Glutamatergic neuron (in vitro differentiated cells): ENCODE results near the gene PIGP. TPM values are rescaled to one million over a fixed set of nuclear protein-coding genes. Genes with fewer than 3 reads are reported as not detected.
"Not testable (repeated sequence)": the region's sequence is repeated elsewhere in the genome, so short reads cannot be mapped to it uniquely, and the experiment has no call there.

Experiments used
- DNase-seq: peaks from one replicate; pipeline ENCODE4 v3.0.0; 2022
- H3K27ac Mint-ChIP-seq: one replicate; pipeline ENCODE4 v1.8.0; 2020; ENCODE audit warnings: mild to moderate bottlenecking, mixed read lengths, inconsistent platforms; ENCODE audit not compliant: unreplicated experiment
- H3K27me3 Mint-ChIP-seq: one replicate; pipeline ENCODE4 v1.8.0; 2020; ENCODE audit warnings: mild to moderate bottlenecking, moderate library complexity, mixed read lengths, inconsistent platforms; ENCODE audit not compliant: unreplicated experiment
- H3K36me3 Mint-ChIP-seq: one replicate; pipeline ENCODE4 v1.8.0; 2020; ENCODE audit warnings: mild to moderate bottlenecking, mixed read lengths, inconsistent platforms; ENCODE audit not compliant: unreplicated experiment
- H3K4me1 Mint-ChIP-seq: one replicate; pipeline ENCODE4 v1.8.0; 2020; ENCODE audit warnings: mild to moderate bottlenecking, low read depth, mixed read lengths, inconsistent platforms; ENCODE audit not compliant: unreplicated experiment
- H3K4me3 Mint-ChIP-seq: one replicate; pipeline ENCODE4 v1.8.0; 2020; ENCODE audit warnings: mild to moderate bottlenecking, mixed read lengths, inconsistent platforms; ENCODE audit not compliant: unreplicated experiment
- H3K9me3 Mint-ChIP-seq: one replicate; pipeline ENCODE4 v1.8.0; 2020; ENCODE audit warnings: mild to moderate bottlenecking, moderate library complexity, mixed read lengths, inconsistent platforms; ENCODE audit not compliant: unreplicated experiment
- CTCF ChIP-seq: fragments of 200-600 bp; sonication (generic); IDR thresholded peaks from one replicate; pipeline ENCODE4 v1.5.0; 2021; ENCODE audit not compliant: partially characterized antibody, unreplicated experiment
- total RNA-seq: library from RNA; stranded (reverse); fragmentation: NEBNext Ultra II Directional; extraction: Animal tissue kit (Norgen Biotek cat#: 25700); gene quantifications from one replicate; pipeline ENCODE4 v1.2.1, GENCODE V29; 2021; ENCODE audit not compliant: unreplicated experiment

Gene PIGP
- total RNA-seq, 1 donor from 2014 or later, result 17.6 TPM

- H3K36me3 Mint-ChIP-seq, result peaks cover 16% of the 10 kb centered on the region
- H3K4me3 Mint-ChIP-seq, result no peak overlapping the region
- DNase-seq, result no peak
- no peak overlapping the region for H3K27ac Mint-ChIP-seq
- H3K4me1 Mint-ChIP-seq, result no peaks in the 10 kb centered on the region
- no peak for TF ChIP-seq CTCF
- peaks cover 5% of the 10 kb centered on the region for H3K9me3 Mint-ChIP-seq
- H3K27me3 Mint-ChIP-seq, result peaks cover 4% of the 10 kb centered on the region
Measured at GRCh38 chr21:37106998-37107397, 34.1 kb upstream of the PIGP start.

- not testable (repeated sequence) for H3K36me3 Mint-ChIP-seq, H3K27me3 Mint-ChIP-seq, H3K9me3 Mint-ChIP-seq, H3K4me3 Mint-ChIP-seq, DNase-seq, H3K27ac Mint-ChIP-seq, H3K4me1 Mint-ChIP-seq
Measured at GRCh38 chr21:37102746-37103145, 29.9 kb upstream of the PIGP start.

- no peaks in the 10 kb centered on the region for H3K9me3 Mint-ChIP-seq
- no peak for DNase-seq
- H3K4me3 Mint-ChIP-seq, result no peak overlapping the region
- H3K27ac Mint-ChIP-seq, result no peak overlapping the region
- H3K36me3 Mint-ChIP-seq, result no peaks in the 10 kb centered on the region
- no peak for TF ChIP-seq CTCF
- peaks cover 4% of the 10 kb centered on the region for H3K27me3 Mint-ChIP-seq
- peaks cover 9% of the 10 kb centered on the region for H3K4me1 Mint-ChIP-seq
Measured at GRCh38 chr21:37101384-37101783, 28.5 kb upstream of the PIGP start.

GRCh38 chr21:37100316-37100715 lies 27.4 kb upstream of the PIGP start:
- no peaks in the 10 kb centered on the region for H3K36me3 Mint-ChIP-seq
- no peak overlapping the region for H3K4me3 Mint-ChIP-seq
- H3K4me1 Mint-ChIP-seq, result peaks cover 12% of the 10 kb centered on the region
- no peak overlapping the region for H3K27ac Mint-ChIP-seq
- H3K9me3 Mint-ChIP-seq, result no peaks in the 10 kb centered on the region
- TF ChIP-seq CTCF, result no peak
- H3K27me3 Mint-ChIP-seq, result peaks cover 4% of the 10 kb centered on the region
- DNase-seq, result no peak

- H3K27me3 Mint-ChIP-seq, result peaks cover 3% of the 10 kb centered on the region
- peaks cover 12% of the 10 kb centered on the region for H3K4me1 Mint-ChIP-seq
- TF ChIP-seq CTCF, result no peak
- peak overlapping the region; percentile 39 for H3K27ac Mint-ChIP-seq
- H3K36me3 Mint-ChIP-seq, result no peaks in the 10 kb centered on the region
- no peak overlapping the region for H3K4me3 Mint-ChIP-seq
- DNase-seq, result no peak
- H3K9me3 Mint-ChIP-seq, result no peaks in the 10 kb centered on the region
Measured at GRCh38 chr21:37098751-37099150, 25.9 kb upstream of the PIGP start.

- no peak for DNase-seq
- no peak for TF ChIP-seq CTCF
- Mint-ChIP-seq H3K4me1 (peaks cover 12% of the 10 kb centered on the region), H3K27me3 (no peaks in the 10 kb centered on the region), H3K36me3 (no peaks in the 10 kb centered on the region), H3K27ac (no peak overlapping the region), H3K9me3 (no peaks in the 10 kb centered on the region), H3K4me3 (no peak overlapping the region)
Measured at GRCh38 chr21:37095821-37096220, 22.9 kb upstream of the PIGP start.
